ENCODE results near the gene AKR1A1.
"Not testable (repeated sequence)": the region's sequence is repeated elsewhere in the genome, so short reads cannot be mapped to it uniquely, and the experiment has no call there.

AKR1A1 gene

GRCh38 chr1:45508295-45509151 lies 42.1 kb upstream of the AKR1A1 start:
- H3K4me3 Mint-ChIP-seq = no peak overlapping the region
- H3K27me3 Mint-ChIP-seq (ENCODE audit: low read depth) = no peaks in the 10 kb centered on the region
- H3K36me3 Mint-ChIP-seq (ENCODE audit: low read depth) = peaks cover 37% of the 10 kb centered on the region
- H3K4me1 Mint-ChIP-seq = peaks cover 10% of the 10 kb centered on the region
- TF ChIP-seq CTCF (IDR thresholded peaks at IDR 0.05; ENCODE audit: unreplicated experiment in 3 of 3) = no peak
- no peak overlapping the region for H3K27ac Mint-ChIP-seq
- H3K9me3 Mint-ChIP-seq = no peaks in the 10 kb centered on the region

GRCh38 chr1:45510036-45510971 lies 40.3 kb upstream of the AKR1A1 start:
- peaks cover 55% of the 10 kb centered on the region for H3K36me3 Mint-ChIP-seq (ENCODE audit: low read depth)
- H3K4me3 Mint-ChIP-seq = no peak overlapping the region
- H3K9me3 Mint-ChIP-seq = no peaks in the 10 kb centered on the region
- no peak overlapping the region for H3K27ac Mint-ChIP-seq
- no peaks in the 10 kb centered on the region for H3K27me3 Mint-ChIP-seq (ENCODE audit: low read depth)
- no peak for TF ChIP-seq CTCF (IDR thresholded peaks at IDR 0.05; ENCODE audit: unreplicated experiment in 3 of 3)
- H3K4me1 Mint-ChIP-seq = peaks cover 27% of the 10 kb centered on the region

- Mint-ChIP-seq H3K4me3 (no peak overlapping the region), H3K36me3 (ENCODE audit: low read depth) (peaks cover 62% of the 10 kb centered on the region), H3K4me1 (peaks cover 35% of the 10 kb centered on the region), H3K27ac (peak overlapping the region in 1 of 3 experiments; percentile 9), H3K9me3 (no peaks in the 10 kb centered on the region), H3K27me3 (ENCODE audit: low read depth) (no peaks in the 10 kb centered on the region)
- TF ChIP-seq CTCF (IDR thresholded peaks at IDR 0.05; ENCODE audit: unreplicated experiment in 3 of 3) = no peak
Measured at GRCh38 chr1:45510972-45511527, 39.6 kb upstream of the AKR1A1 start.

- no peak overlapping the region for H3K27ac Mint-ChIP-seq
- H3K4me1 Mint-ChIP-seq = peaks cover 42% of the 10 kb centered on the region
- H3K27me3 Mint-ChIP-seq (ENCODE audit: low read depth) = no peaks in the 10 kb centered on the region
- peaks cover 76% of the 10 kb centered on the region for H3K36me3 Mint-ChIP-seq (ENCODE audit: low read depth)
- no peaks in the 10 kb centered on the region for H3K9me3 Mint-ChIP-seq
- H3K4me3 Mint-ChIP-seq = no peak overlapping the region
- TF ChIP-seq CTCF (IDR thresholded peaks at IDR 0.05; ENCODE audit: unreplicated experiment in 3 of 3) = peak; percentile 50 to 69 (median 68)
Measured at GRCh38 chr1:45512641-45513054, 38.0 kb upstream of the AKR1A1 start.

GRCh38 chr1:45513532-45514260 lies 36.9 kb upstream of the AKR1A1 start:
- Mint-ChIP-seq H3K36me3 (ENCODE audit: low read depth) (peaks cover 72% of the 10 kb centered on the region), H3K27ac (peak overlapping the region in 1 of 3 experiments; percentile 78), H3K4me1 (peaks cover 45% of the 10 kb centered on the region)
- not testable (repeated sequence) for H3K27me3 Mint-ChIP-seq (ENCODE audit: low read depth); H3K9me3 Mint-ChIP-seq; H3K4me3 Mint-ChIP-seq
